SJCRH30 (cell line): Measurements from ENCODE around the gene TFEB. TPM values are rescaled to one million over a fixed set of nuclear protein-coding genes. Genes with fewer than 3 reads are reported as not detected.

ENCODE experiments used
- DNase-seq, 2 experiments: peaks; one replicate each; pipeline ENCODE4 v3.0.0-alpha.2; 2015 to 2020
- H3K27ac ChIP-seq: fragments of 250-450 bp; sonication (Bioruptor Pico); 2 replicates; pipeline ENCODE4 v1.5.1; 2020; ENCODE audit warnings: mild to moderate bottlenecking, moderate library complexity
- H3K27me3 ChIP-seq: fragments of 250-450 bp; sonication (Bioruptor Pico); 2 replicates; pipeline ENCODE4 v1.5.1; 2020; ENCODE audit warnings: mild to moderate bottlenecking, moderate library complexity
- H3K36me3 ChIP-seq: fragments of 250-450 bp; sonication (Bioruptor Pico); 2 replicates; pipeline ENCODE4 v1.5.1; 2020; ENCODE audit warnings: mild to moderate bottlenecking, moderate library complexity
- H3K4me1 ChIP-seq: fragments of 250-450 bp; sonication (Bioruptor Pico); 2 replicates; pipeline ENCODE4 v1.5.1; 2020; ENCODE audit warnings: mild to moderate bottlenecking, moderate library complexity
- H3K4me3 ChIP-seq: fragments of 250-450 bp; sonication (Bioruptor Pico); 2 replicates; pipeline ENCODE4 v1.5.1; 2020; ENCODE audit warnings: mild to moderate bottlenecking, moderate library complexity
- H3K9me3 ChIP-seq: fragments of 250-450 bp; sonication (Bioruptor Pico); replicated peaks from 2 replicates; pipeline ENCODE4 v1.5.1; 2020; ENCODE audit warnings: mild to moderate bottlenecking, moderate library complexity
- total RNA-seq: library from RNA; depleted of rRNA; stranded (reverse); fragments of >200 nt; shearing (Covaris generic); gene quantifications from 2 replicates; pipeline ENCODE4 v1.2.3, GENCODE V29; 2014

The TFEB gene
- total RNA-seq, 1 experiment from 2014 or later: 0.57 TPM

- H3K27me3 ChIP-seq: no peaks in the 10 kb centered on the region
- H3K27ac ChIP-seq: no peak overlapping the region
- H3K4me3 ChIP-seq: no peak overlapping the region
- no peak for DNase-seq
- no peaks in the 10 kb centered on the region for H3K9me3 ChIP-seq
- no peaks in the 10 kb centered on the region for H3K36me3 ChIP-seq
- peaks cover 8% of the 10 kb centered on the region for H3K4me1 ChIP-seq
These were observed 20.7 kb downstream of the TFEB start for GRCh38 chr6:41714556-41715273.

- no peaks in the 10 kb centered on the region for H3K36me3 ChIP-seq
- no peak overlapping the region for H3K4me3 ChIP-seq
- DNase-seq: no peak
- H3K27ac ChIP-seq: no peak overlapping the region
- peaks cover 8% of the 10 kb centered on the region for H3K4me1 ChIP-seq
- H3K9me3 ChIP-seq: no peaks in the 10 kb centered on the region
- no peaks in the 10 kb centered on the region for H3K27me3 ChIP-seq
These were observed 21.6 kb downstream of the TFEB start for GRCh38 chr6:41713650-41714291.

GRCh38 chr6:41713159-41713649 is 22.2 kb downstream of the TFEB start:
- DNase-seq: peak; percentile 18 to 38
- no peaks in the 10 kb centered on the region for H3K9me3 ChIP-seq
- H3K4me1 ChIP-seq: peaks cover 8% of the 10 kb centered on the region
- no peaks in the 10 kb centered on the region for H3K36me3 ChIP-seq
- H3K4me3 ChIP-seq: no peak overlapping the region
- H3K27me3 ChIP-seq: no peaks in the 10 kb centered on the region
- no peak overlapping the region for H3K27ac ChIP-seq

GRCh38 chr6:41712651-41713103 is 22.7 kb downstream of the TFEB start:
- DNase-seq: no peak
- peaks cover 8% of the 10 kb centered on the region for H3K4me1 ChIP-seq
- H3K4me3 ChIP-seq: no peak overlapping the region
- H3K27ac ChIP-seq: no peak overlapping the region
- H3K27me3 ChIP-seq: no peaks in the 10 kb centered on the region
- no peaks in the 10 kb centered on the region for H3K36me3 ChIP-seq
- H3K9me3 ChIP-seq: no peaks in the 10 kb centered on the region

GRCh38 chr6:41711323-41712038 is 23.9 kb downstream of the TFEB start:
- no peak overlapping the region for H3K27ac ChIP-seq
- no peak for DNase-seq
- H3K4me1 ChIP-seq: peaks cover 8% of the 10 kb centered on the region
- H3K9me3 ChIP-seq: no peaks in the 10 kb centered on the region
- H3K4me3 ChIP-seq: no peak overlapping the region
- H3K36me3 ChIP-seq: no peaks in the 10 kb centered on the region
- no peaks in the 10 kb centered on the region for H3K27me3 ChIP-seq

- DNase-seq: no peak
- Histone ChIP-seq H3K27ac (no peak overlapping the region), H3K36me3 (no peaks in the 10 kb centered on the region), H3K4me1 (peaks cover 11% of the 10 kb centered on the region), H3K9me3 (no peaks in the 10 kb centered on the region), H3K4me3 (no peak overlapping the region), H3K27me3 (no peaks in the 10 kb centered on the region)
These were observed 26.0 kb downstream of the TFEB start for GRCh38 chr6:41709375-41709774.

- H3K4me1 ChIP-seq: peaks cover 11% of the 10 kb centered on the region
- no peak for DNase-seq
- no peak overlapping the region for H3K4me3 ChIP-seq
- no peaks in the 10 kb centered on the region for H3K27me3 ChIP-seq
- H3K36me3 ChIP-seq: no peaks in the 10 kb centered on the region
- H3K9me3 ChIP-seq: no peaks in the 10 kb centered on the region
- H3K27ac ChIP-seq: no peak overlapping the region
These were observed 26.6 kb downstream of the TFEB start for GRCh38 chr6:41708856-41709255.

GRCh38 chr6:41707565-41708200 is 27.7 kb downstream of the TFEB start:
- H3K27me3 ChIP-seq: no peaks in the 10 kb centered on the region
- no peaks in the 10 kb centered on the region for H3K36me3 ChIP-seq
- H3K27ac ChIP-seq: no peak overlapping the region
- H3K4me1 ChIP-seq: peaks cover 3% of the 10 kb centered on the region; the same call in 1 of the 2 replicates
- no peak overlapping the region for H3K4me3 ChIP-seq
- DNase-seq: no peak
- H3K9me3 ChIP-seq: no peaks in the 10 kb centered on the region

- no peak for DNase-seq
- no peaks in the 10 kb centered on the region for H3K36me3 ChIP-seq
- no peak overlapping the region for H3K4me3 ChIP-seq
- peaks cover 3% of the 10 kb centered on the region; the same call in 1 of the 2 replicates for H3K4me1 ChIP-seq
- H3K9me3 ChIP-seq: no peaks in the 10 kb centered on the region
- no peaks in the 10 kb centered on the region for H3K27me3 ChIP-seq
- H3K27ac ChIP-seq: no peak overlapping the region
These were observed 28.4 kb downstream of the TFEB start for GRCh38 chr6:41706876-41707564.

GRCh38 chr6:41705996-41706835 is 29.2 kb downstream of the TFEB start:
- Histone ChIP-seq H3K4me1 (peaks cover 3% of the 10 kb centered on the region; the same call in 1 of the 2 replicates), H3K27me3 (no peaks in the 10 kb centered on the region), H3K36me3 (no peaks in the 10 kb centered on the region), H3K4me3 (no peak overlapping the region), H3K27ac (no peak overlapping the region), H3K9me3 (no peaks in the 10 kb centered on the region)
- DNase-seq: peak in 1 of 2 experiments; percentile 87

- H3K9me3 ChIP-seq: no peaks in the 10 kb centered on the region
- peak in 1 of 2 experiments; percentile 82 for DNase-seq
- no peaks in the 10 kb centered on the region for H3K27me3 ChIP-seq
- H3K4me3 ChIP-seq: peak overlapping the region; percentile 17; the same call in 1 of the 2 replicates
- H3K4me1 ChIP-seq: peaks cover 3% of the 10 kb centered on the region; the same call in 1 of the 2 replicates
- H3K36me3 ChIP-seq: no peaks in the 10 kb centered on the region
- no peak overlapping the region for H3K27ac ChIP-seq
These were observed 30.0 kb downstream of the TFEB start for GRCh38 chr6:41705311-41705995.

- no peak overlapping the region for H3K27ac ChIP-seq
- no peak overlapping the region for H3K4me3 ChIP-seq
- H3K9me3 ChIP-seq: no peaks in the 10 kb centered on the region
- no peak for DNase-seq
- no peaks in the 10 kb centered on the region for H3K27me3 ChIP-seq
- H3K4me1 ChIP-seq: peaks cover 3% of the 10 kb centered on the region; the same call in 1 of the 2 replicates
- no peaks in the 10 kb centered on the region for H3K36me3 ChIP-seq
These were observed 30.6 kb downstream of the TFEB start for GRCh38 chr6:41704656-41705310.
